SK-N-SH treated with all-trans-retinoic acid at 6 μM for 48 hours (cell line): ENCODE measurements around the gene RHBDF2.

ENCODE experiments used
- ATAC-seq: fragments of 200-7000 bp; cut with Tn5 transposase; 3 replicates; pipeline ENCODE4 v1.9.1; 2020; ENCODE audit warnings: mild to moderate bottlenecking, moderate library complexity
- ARNTL ChIP-seq: fragments of 450-650 bp; formaldehyde crosslinking; IDR thresholded peaks from 2 replicates; pipeline ENCODE4 v1.5.0; 2020; ENCODE audit warnings: low read depth, mild to moderate bottlenecking, moderate library complexity, borderline replicate concordance
- BACH2 ChIP-seq: fragments of 250-450 bp; sonication (Bioruptor Pico); IDR thresholded peaks from 2 replicates; pipeline ENCODE4 v1.9.0; 2021; ENCODE audit warnings: mild to moderate bottlenecking, borderline replicate concordance
- CREB5 ChIP-seq: fragments of 250-450 bp; sonication (Bioruptor Pico); IDR thresholded peaks from 2 replicates; pipeline ENCODE4 v1.5.1; 2020; ENCODE audit warnings: low read depth, mild to moderate bottlenecking, moderate library complexity
- CSDC2 ChIP-seq: fragments of 250-450 bp; sonication (Bioruptor Pico); IDR thresholded peaks from 2 replicates; pipeline ENCODE4 v1.5.0; 2020; ENCODE audit warnings: mild to moderate bottlenecking, moderate library complexity
- CSRNP3 ChIP-seq: fragments of 250-450 bp; sonication (Bioruptor Pico); IDR thresholded peaks from 2 replicates; pipeline ENCODE4 v1.5.1; 2021; ENCODE audit warnings: mild to moderate bottlenecking, moderate library complexity
- ESRRG ChIP-seq: fragments of 250-450 bp; sonication (Bioruptor Pico); IDR thresholded peaks from 2 replicates; pipeline ENCODE4 v1.6.1; 2021; ENCODE audit warnings: mild to moderate bottlenecking
- GLIS3 ChIP-seq: fragments of 250-450 bp; sonication (Bioruptor Pico); IDR thresholded peaks from 2 replicates; pipeline ENCODE4 v1.5.0; 2020; ENCODE audit warnings: mild to moderate bottlenecking, moderate library complexity
- ISL1 ChIP-seq: fragments of 250-450 bp; sonication (Bioruptor Pico); IDR thresholded peaks from 2 replicates; pipeline ENCODE4 v2.1.2; 2022; ENCODE audit warnings: mild to moderate bottlenecking, moderate library complexity
- OSR1 ChIP-seq: fragments of 250-450 bp; sonication (Bioruptor Pico); IDR thresholded peaks from 2 replicates; pipeline ENCODE4 v1.8.0; 2022; ENCODE audit warnings: moderate library complexity, mild to moderate bottlenecking, inconsistent platforms
- PATZ1 ChIP-seq: fragments of 250-450 bp; sonication (Bioruptor Pico); IDR thresholded peaks from 2 replicates; pipeline ENCODE4 v1.8.0; 2020; ENCODE audit warnings: mild to moderate bottlenecking, moderate library complexity, borderline replicate concordance
- PPARA ChIP-seq: fragments of 250-450 bp; sonication (Bioruptor Pico); IDR thresholded peaks from 2 replicates; pipeline ENCODE4 v1.5.0; 2020; ENCODE audit warnings: mild to moderate bottlenecking, borderline replicate concordance
- RARB ChIP-seq: fragments of 250-450 bp; sonication (Bioruptor Pico); IDR thresholded peaks from 2 replicates; pipeline ENCODE4 v1.8.0; 2021; ENCODE audit warnings: mild to moderate bottlenecking, moderate library complexity
- SNAI2 ChIP-seq: fragments of 250-450 bp; sonication (Bioruptor Pico); IDR thresholded peaks from 2 replicates; pipeline ENCODE4 v1.5.0; 2020; ENCODE audit warnings: mild to moderate bottlenecking, moderate library complexity
- TCF4 ChIP-seq: fragments of 250-450 bp; sonication (Bioruptor Pico); IDR thresholded peaks from 2 replicates; pipeline ENCODE4 v1.8.0; 2021; ENCODE audit warnings: mild to moderate bottlenecking, moderate library complexity, borderline replicate concordance
- TSHZ2 ChIP-seq: fragments of 250-450 bp; sonication (Bioruptor Pico); IDR thresholded peaks from 2 replicates; pipeline ENCODE4 v1.5.0; 2020; ENCODE audit warnings: mild to moderate bottlenecking, moderate library complexity
- ZC3H10 ChIP-seq: fragments of 250-450 bp; sonication (Bioruptor Pico); IDR thresholded peaks from 2 replicates; pipeline ENCODE4 v1.5.1; 2021; ENCODE audit warnings: mild to moderate bottlenecking, moderate library complexity
- ZFP3 ChIP-seq: fragments of 250-450 bp; sonication (Bioruptor Pico); IDR thresholded peaks from 2 replicates; pipeline ENCODE4 v1.5.0; 2020; ENCODE audit warnings: mild to moderate bottlenecking, moderate library complexity
- ZFP30 ChIP-seq: fragments of 450-650 bp; formaldehyde crosslinking; IDR thresholded peaks from 2 replicates; pipeline ENCODE4 v1.5.0; 2022; ENCODE audit warnings: mild to moderate bottlenecking, moderate library complexity
- ZNF565 ChIP-seq: fragments of 450-650 bp; formaldehyde crosslinking; conservative IDR thresholded peaks from 2 replicates; pipeline ENCODE4 v1.5.0; 2020; ENCODE audit warnings: low read depth, mild to moderate bottlenecking, moderate library complexity
- ZNF70 ChIP-seq: fragments of 450-650 bp; formaldehyde crosslinking; IDR thresholded peaks from 2 replicates; pipeline ENCODE4 v1.5.0; 2020; ENCODE audit warnings: mild to moderate bottlenecking, moderate library complexity
- ZNF8 ChIP-seq: fragments of 450-650 bp; formaldehyde crosslinking; IDR thresholded peaks from 2 replicates; pipeline ENCODE4 v1.5.0; 2020; ENCODE audit warnings: mild to moderate bottlenecking, moderate library complexity

The RHBDF2 gene

GRCh38 chr17:76537578-76538280, 36.5 kb upstream of the RHBDF2 start, which contains the start of gene CYGB:
Gene CYGB (minus strand): TSS chr17:76537709. CDS start chr17:76537542, 167 bp downstream.
- 0 out of 2 replicates have a peak, but pooled peaks have one; percentile 31 for TF ChIP-seq ZNF70 (CRISPR knock-in tag)
- TF ChIP-seq CREB5 (CRISPR knock-in tag) = no peak
- no peak for TF ChIP-seq CSDC2
- TF ChIP-seq ZFP3 (CRISPR knock-in tag) = peak; percentile 100
- ATAC-seq = no peak

GRCh38 chr17:76537288-76537577, 36.0 kb upstream of the RHBDF2 start:
- no peak for TF ChIP-seq ZNF8 (CRISPR knock-in tag)
- no peak for TF ChIP-seq CSDC2
- TF ChIP-seq TSHZ2 (CRISPR knock-in tag) = no peak
- TF ChIP-seq PATZ1 (CRISPR knock-in tag) = no peak
- TF ChIP-seq GLIS3 (CRISPR knock-in tag) = no peak
- TF ChIP-seq PPARA (CRISPR knock-in tag) = no peak
- TF ChIP-seq ZFP3 (CRISPR knock-in tag) = no peak
- no peak for TF ChIP-seq RARB (CRISPR knock-in tag)
- TF ChIP-seq BACH2 (CRISPR knock-in tag) = no peak
- no peak for TF ChIP-seq ARNTL
- no peak for TF ChIP-seq CREB5 (CRISPR knock-in tag)
- TF ChIP-seq OSR1 (CRISPR knock-in tag) = no peak
- no peak for TF ChIP-seq SNAI2 (CRISPR knock-in tag)
- TF ChIP-seq ZC3H10 (CRISPR knock-in tag) = no peak
- no peak for TF ChIP-seq TCF4 (CRISPR knock-in tag)
- TF ChIP-seq ESRRG (CRISPR knock-in tag) = no peak
- no peak for TF ChIP-seq ZNF565 (CRISPR knock-in tag)
- no peak for TF ChIP-seq ZFP30 (CRISPR knock-in tag)
- TF ChIP-seq CSRNP3 (CRISPR knock-in tag) = no peak
- no peak for ATAC-seq

GRCh38 chr17:76536511-76537287, 35.5 kb upstream of the RHBDF2 start:
- ATAC-seq = no peak
- TF ChIP-seq SNAI2 (CRISPR knock-in tag) (no peak), ZFP30 (CRISPR knock-in tag) (no peak), ISL1 (CRISPR knock-in tag) (no peak), ARNTL (no peak), ZNF565 (CRISPR knock-in tag) (no peak)
